Muscle layer of duodenum (tissue), 2 donors: ENCODE data around the gene ATP8B3.

Experiments
- H3K27ac ChIP-seq: one replicate; pipeline ENCODE4 v1.7.0; 2013; ENCODE audit warnings: mild to moderate bottlenecking, low read length
- H3K27me3 ChIP-seq: one replicate; pipeline ENCODE4 v1.7.0; 2013; ENCODE audit warnings: low read depth, mild to moderate bottlenecking, control low read depth, low read length
- H3K36me3 ChIP-seq, 2 donors: one replicate each; pipeline ENCODE4 v1.7.0; 2013; ENCODE audit warnings: low read length in 2 of 2, control low read depth in 1 of 2, mild to moderate bottlenecking in 1 of 2; ENCODE audit not compliant: insufficient read depth in 2 of 2, control insufficient read depth in 1 of 2
- H3K4me1 ChIP-seq, 2 donors: one replicate each; pipeline ENCODE4 v1.7.0; 2013; ENCODE audit warnings: low read length in 2 of 2, mild to moderate bottlenecking in 2 of 2, control low read depth in 1 of 2, moderate library complexity in 1 of 2; ENCODE audit not compliant: insufficient read depth in 2 of 2, control insufficient read depth in 1 of 2
- H3K4me3 ChIP-seq, 2 donors: one replicate each; pipeline ENCODE4 v1.7.0; 2013; ENCODE audit warnings: low read length in 2 of 2, low read depth in 1 of 2, mild to moderate bottlenecking in 1 of 2
- H3K9me3 ChIP-seq, 2 donors: one replicate each; pipeline ENCODE4 v1.7.0; 2013; ENCODE audit warnings: low read length in 2 of 2, control low read depth in 1 of 2, mild to moderate bottlenecking in 1 of 2; ENCODE audit not compliant: control insufficient read depth in 1 of 2
- donor health status: healthy.

ATP8B3 gene

GRCh38 chr19:1841209-1841924, 29.3 kb upstream of the ATP8B3 start:
- Histone ChIP-seq H3K27me3 (no peaks in the 10 kb centered on the region), H3K4me1 (peaks cover 4 to 73% of the 10 kb centered on the region in 2 donors), H3K36me3 (peaks cover 3 to 7% of the 10 kb centered on the region in 2 donors), H3K9me3 (no peaks in the 10 kb centered on the region), H3K4me3 (no peak overlapping the region), H3K27ac (no peak overlapping the region)

GRCh38 chr19:1840541-1841115, 28.6 kb upstream of the ATP8B3 start:
- Histone ChIP-seq H3K27ac (no peak overlapping the region), H3K4me1 (peaks cover 0 to 73% of the 10 kb centered on the region in 2 donors), H3K4me3 (no peak overlapping the region), H3K36me3 (peaks cover 3 to 7% of the 10 kb centered on the region in 2 donors), H3K27me3 (no peaks in the 10 kb centered on the region), H3K9me3 (no peaks in the 10 kb centered on the region)

- Histone ChIP-seq H3K4me1 (peaks cover 0 to 69% of the 10 kb centered on the region in 2 donors), H3K36me3 (peaks cover 1 to 3% of the 10 kb centered on the region in 2 donors), H3K9me3 (no peaks in the 10 kb centered on the region), H3K27me3 (no peaks in the 10 kb centered on the region), H3K4me3 (no peak overlapping the region), H3K27ac (no peak overlapping the region)
These were observed 27.8 kb upstream of the ATP8B3 start for GRCh38 chr19:1839658-1840540.

- Histone ChIP-seq H3K9me3 (no peaks in the 10 kb centered on the region), H3K27me3 (no peaks in the 10 kb centered on the region), H3K36me3 (no peaks in the 10 kb centered on the region), H3K4me3 (no peak overlapping the region), H3K27ac (no peak overlapping the region), H3K4me1 (peaks cover 0 to 63% of the 10 kb centered on the region in 2 donors)
These were observed 25.6 kb upstream of the ATP8B3 start for GRCh38 chr19:1837625-1838105.

GRCh38 chr19:1837222-1837565, 25.1 kb upstream of the ATP8B3 start:
- Histone ChIP-seq H3K27ac (no peak overlapping the region), H3K4me3 (no peak overlapping the region), H3K36me3 (no peaks in the 10 kb centered on the region), H3K4me1 (peaks cover 0 to 62% of the 10 kb centered on the region in 2 donors), H3K9me3 (no peaks in the 10 kb centered on the region), H3K27me3 (no peaks in the 10 kb centered on the region)

- H3K4me1 ChIP-seq: peaks cover 0 to 62% of the 10 kb centered on the region in 2 donors
- H3K36me3 ChIP-seq: no peaks in the 10 kb centered on the region
- H3K9me3 ChIP-seq: no peaks in the 10 kb centered on the region
- no peaks in the 10 kb centered on the region for H3K27me3 ChIP-seq
- H3K4me3 ChIP-seq: no peak overlapping the region
- H3K27ac ChIP-seq: no peak overlapping the region
These were observed 24.6 kb upstream of the ATP8B3 start for GRCh38 chr19:1836458-1837221.

- Histone ChIP-seq H3K4me1 (peaks cover 0 to 40% of the 10 kb centered on the region in 2 donors), H3K36me3 (peaks cover 0 to 16% of the 10 kb centered on the region in 2 donors), H3K27ac (no peak overlapping the region), H3K4me3 (no peak overlapping the region), H3K9me3 (no peaks in the 10 kb centered on the region), H3K27me3 (no peaks in the 10 kb centered on the region)
These were observed 21.5 kb upstream of the ATP8B3 start for GRCh38 chr19:1833540-1833939.

GRCh38 chr19:1832046-1832663, 20.1 kb upstream of the ATP8B3 start:
- Histone ChIP-seq H3K4me1 (peaks cover 0 to 31% of the 10 kb centered on the region in 2 donors), H3K27ac (no peak overlapping the region), H3K9me3 (no peaks in the 10 kb centered on the region), H3K36me3 (peaks cover 0 to 30% of the 10 kb centered on the region in 2 donors), H3K4me3 (no peak overlapping the region), H3K27me3 (no peaks in the 10 kb centered on the region)

- Histone ChIP-seq H3K9me3 (no peaks in the 10 kb centered on the region), H3K36me3 (peaks cover 0 to 32% of the 10 kb centered on the region in 2 donors), H3K4me3 (no peak overlapping the region), H3K27ac (no peak overlapping the region), H3K4me1 (peaks cover 0 to 30% of the 10 kb centered on the region in 2 donors), H3K27me3 (no peaks in the 10 kb centered on the region)
These were observed 18.9 kb upstream of the ATP8B3 start for GRCh38 chr19:1830978-1831377.

GRCh38 chr19:1830568-1830967, 18.5 kb upstream of the ATP8B3 start:
- Histone ChIP-seq H3K36me3 (peaks cover 0 to 36% of the 10 kb centered on the region in 2 donors), H3K27me3 (no peaks in the 10 kb centered on the region)

More at GRCh38 chr19:1830568-1830967, 18.5 kb upstream of the ATP8B3 start:
- Histone ChIP-seq H3K4me1 (peaks cover 0 to 30% of the 10 kb centered on the region in 2 donors), H3K27ac (no peak overlapping the region), H3K4me3 (no peak overlapping the region), H3K9me3 (no peaks in the 10 kb centered on the region)
